HG03025 (cell line): ENCODE measurements around the gene CDH10.

Source experiments
- ATAC-seq: cut with Tn5 transposase; IDR thresholded peaks from one replicate; pipeline ENCODE4 v1.9.1; 2021; ENCODE audit warnings: mild to moderate bottlenecking, moderate library complexity; ENCODE audit not compliant: unreplicated experiment, low FRiP score

Gene CDH10

GRCh38 chr5:24492229-24492628 is 152.5 kb downstream of the CDH10 start:
- no peak for ATAC-seq

GRCh38 chr5:24491490-24491889 is 153.3 kb downstream of the CDH10 start:
- no peak for ATAC-seq

GRCh38 chr5:24487368-24488229 is 157.2 kb downstream of the CDH10 start:
- ATAC-seq: no peak

- no peak for ATAC-seq
These were observed 163.8 kb downstream of the CDH10 start for GRCh38 chr5:24480952-24481351.

- ATAC-seq: no peak
These were observed 166.8 kb downstream of the CDH10 start for GRCh38 chr5:24477958-24478357.

- no peak for ATAC-seq
These were observed 169.7 kb downstream of the CDH10 start for GRCh38 chr5:24475101-24475500.

GRCh38 chr5:24474685-24475084 is 170.1 kb downstream of the CDH10 start:
- ATAC-seq: no peak

- ATAC-seq: no peak
These were observed 172.3 kb downstream of the CDH10 start for GRCh38 chr5:24472518-24472917.

GRCh38 chr5:24444414-24444813 is 200.4 kb downstream of the CDH10 start:
- ATAC-seq: no peak

- no peak for ATAC-seq
These were observed 205.3 kb downstream of the CDH10 start for GRCh38 chr5:24439465-24439864.
